ENCODE results near the gene PLXNA4. TPM values are rescaled to one million over a fixed set of nuclear protein-coding genes. Genes with fewer than 3 reads are reported as not detected.

Gene PLXNA4
- total RNA-seq, 2 experiments from 2014 or later, result 0.75 to 0.85 TPM

GRCh38 chr7:132572526-132572925 is 3.7 kb downstream of the PLXNA4 start:
- peaks cover 50 to 62% of the 10 kb centered on the region in 2 experiments for H3K27me3 ChIP-seq (ENCODE audit: control insufficient read depth in 1 of 2, insufficient read depth in 2 of 2, low read length in 2 of 2)
- POLR2A ChIA-PET, result no interaction called here
- no peaks in the 10 kb centered on the region for H3K9me3 Mint-ChIP-seq

GRCh38 chr7:132571970-132572369 is 4.3 kb downstream of the PLXNA4 start:
- no peak for TF ChIP-seq CTCF (IDR thresholded peaks at IDR 0.05)
- Histone ChIP-seq H3K27me3 (ENCODE audit: control insufficient read depth in 1 of 2, insufficient read depth in 2 of 2, low read length in 2 of 2) (peaks cover 48 to 60% of the 10 kb centered on the region in 2 experiments), H3K9me3 (ENCODE audit: control insufficient read depth in 1 of 2, insufficient read depth in 1 of 2, low read length in 2 of 2) (no peaks in the 10 kb centered on the region), H3K4me3 (ENCODE audit: low read length) (no peak overlapping the region), H3K4me1 (ENCODE audit: insufficient read depth, low read length) (peaks cover 15% of the 10 kb centered on the region), H3K27ac (ENCODE audit: low read depth in 1 of 2, low read length in 2 of 2) (no peak overlapping the region), H3K36me3 (ENCODE audit: insufficient read depth, low read length) (no peaks in the 10 kb centered on the region)
- Mint-ChIP-seq H3K27ac (no peak overlapping the region), H3K36me3 (ENCODE audit: low read depth) (no peaks in the 10 kb centered on the region), H3K4me3 (no peak overlapping the region), H3K4me1 (ENCODE audit: low read depth) (peaks cover 22% of the 10 kb centered on the region), H3K27me3 (peaks cover 82% of the 10 kb centered on the region), H3K9me3 (no peaks in the 10 kb centered on the region)
- intact Hi-C loops (cut with DNase I, micrococcal nuclease), result no loop called here
- ATAC-seq (ENCODE audit: poor library complexity), result no peak
- no peak for DNase-seq
- ChIA-PET POLR2A (no interaction called here), CTCF (no interaction called here)

More at GRCh38 chr7:132572526-132572925, 3.7 kb downstream of the PLXNA4 start:
- Histone ChIP-seq H3K36me3 (ENCODE audit: insufficient read depth, low read length) (no peaks in the 10 kb centered on the region), H3K4me3 (ENCODE audit: low read length) (no peak overlapping the region), H3K4me1 (ENCODE audit: insufficient read depth, low read length) (peaks cover 18% of the 10 kb centered on the region), H3K9me3 (ENCODE audit: control insufficient read depth in 1 of 2, insufficient read depth in 1 of 2, low read length in 2 of 2) (no peaks in the 10 kb centered on the region), H3K27ac (ENCODE audit: low read depth in 1 of 2, low read length in 2 of 2) (no peak overlapping the region)
- H3K27ac Mint-ChIP-seq, result no peak overlapping the region
- peaks cover 78% of the 10 kb centered on the region for H3K27me3 Mint-ChIP-seq
- no peak overlapping the region for H3K4me3 Mint-ChIP-seq
- ATAC-seq (ENCODE audit: poor library complexity) (no peak), DNase-seq (no peak)
- intact Hi-C loops (cut with DNase I, micrococcal nuclease), result no loop called here
- H3K4me1 Mint-ChIP-seq (ENCODE audit: low read depth), result peaks cover 23% of the 10 kb centered on the region
- CTCF ChIA-PET, result interaction anchor here (1.1 kb wide), 1 partner anchor 178 kb away, joined by 3 read pairs; no protein-coding TSS in a partner anchor
- no peaks in the 10 kb centered on the region for H3K36me3 Mint-ChIP-seq (ENCODE audit: low read depth)
- no peak for TF ChIP-seq CTCF (IDR thresholded peaks at IDR 0.05)

GRCh38 chr7:132569884-132570614 is 6.2 kb downstream of the PLXNA4 start:
- DNase-seq (no peak), ATAC-seq (ENCODE audit: poor library complexity) (no peak)
- Histone ChIP-seq H3K4me1 (ENCODE audit: insufficient read depth, low read length) (no peaks in the 10 kb centered on the region), H3K27me3 (ENCODE audit: control insufficient read depth in 1 of 2, insufficient read depth in 2 of 2, low read length in 2 of 2) (peaks cover 49 to 61% of the 10 kb centered on the region in 2 experiments), H3K36me3 (ENCODE audit: insufficient read depth, low read length) (no peaks in the 10 kb centered on the region), H3K9me3 (ENCODE audit: control insufficient read depth in 1 of 2, insufficient read depth in 1 of 2, low read length in 2 of 2) (no peaks in the 10 kb centered on the region), H3K27ac (ENCODE audit: low read depth in 1 of 2, low read length in 2 of 2) (no peak overlapping the region), H3K4me3 (ENCODE audit: low read length) (no peak overlapping the region)
- H3K9me3 Mint-ChIP-seq, result no peaks in the 10 kb centered on the region
- CTCF ChIA-PET, result no interaction called here
- peaks cover 13% of the 10 kb centered on the region for H3K4me1 Mint-ChIP-seq (ENCODE audit: low read depth)
- intact Hi-C loops (cut with DNase I, micrococcal nuclease), result no loop called here
- H3K4me3 Mint-ChIP-seq, result no peak overlapping the region
- peaks cover 93% of the 10 kb centered on the region for H3K27me3 Mint-ChIP-seq
- H3K36me3 Mint-ChIP-seq (ENCODE audit: low read depth), result no peaks in the 10 kb centered on the region
- no peak overlapping the region for H3K27ac Mint-ChIP-seq
- TF ChIP-seq CTCF (IDR thresholded peaks at IDR 0.05), result no peak
- POLR2A ChIA-PET, result no interaction called here

All from CD4-positive, alpha-beta T cell (primary cell).